PFSK-1 (cell line): ENCODE results near the gene NMS.

Experiments used
- FOXP2 ChIP-seq: optimal IDR thresholded peaks from 2 replicates; pipeline ENCODE3; 2011; ENCODE audit warnings: borderline replicate concordance, control low read depth, inconsistent platforms; ENCODE audit not compliant: insufficient read depth; ENCODE audit errors: extremely low read length, extremely low read depth
- POLR2AphosphoS5 ChIP-seq: IDR thresholded peaks from 2 replicates; pipeline ENCODE4 v1.6.1; 2012; ENCODE audit warnings: low read depth, mild to moderate bottlenecking, control low read depth, low read length, moderate library complexity
- REST ChIP-seq, 2 experiments: IDR thresholded peaks; 2 replicates each; pipeline versions ENCODE4 v1.6.1 to v1.8.0; 2011 to 2012; ENCODE audit warnings: low read depth in 2 of 2, low read length in 2 of 2, control low read depth in 1 of 2, inconsistent platforms in 1 of 2, mild to moderate bottlenecking in 1 of 2, moderate library complexity in 1 of 2; ENCODE audit not compliant: insufficient read depth in 1 of 2
- SIN3A ChIP-seq: IDR thresholded peaks from 2 replicates; pipeline ENCODE4 v1.6.1; 2012; ENCODE audit warnings: mild to moderate bottlenecking, low read length, moderate library complexity, borderline replicate concordance; ENCODE audit not compliant: insufficient read depth
- TAF1 ChIP-seq: IDR thresholded peaks from 2 replicates; pipeline ENCODE4 v1.6.1; 2012; ENCODE audit warnings: low read length, control low read depth, borderline replicate concordance; ENCODE audit not compliant: insufficient read depth

The NMS gene

GRCh38 chr2:100524331-100524730 is 54.0 kb downstream of the NMS start:
- TF ChIP-seq SIN3A (no peak), FOXP2 (no peak), REST (IDR thresholded peaks at IDR 0.05; ENCODE audit: insufficient read depth in 1 of 2, low read depth in 2 of 2, low read length in 2 of 2) (no peak), TAF1 (no peak), POLR2AphosphoS5 (no peak)

- TF ChIP-seq SIN3A (no peak), TAF1 (no peak), FOXP2 (no peak), REST (IDR thresholded peaks at IDR 0.05; ENCODE audit: insufficient read depth in 1 of 2, low read depth in 2 of 2, low read length in 2 of 2) (no peak), POLR2AphosphoS5 (no peak)
Measured at GRCh38 chr2:100526868-100527267, 56.6 kb downstream of the NMS start.

GRCh38 chr2:100527440-100528015 is 57.2 kb downstream of the NMS start:
- no peak for TF ChIP-seq SIN3A
- TF ChIP-seq POLR2AphosphoS5: no peak
- no peak for TF ChIP-seq TAF1
- TF ChIP-seq REST (IDR thresholded peaks at IDR 0.05; ENCODE audit: insufficient read depth in 1 of 2, low read depth in 2 of 2, low read length in 2 of 2): peak in 1 of 2 experiments; percentile 27; a peak in 1 of 4 replicates
- TF ChIP-seq FOXP2: no peak

- TF ChIP-seq FOXP2: no peak
- TF ChIP-seq POLR2AphosphoS5: no peak
- TF ChIP-seq SIN3A: no peak
Measured at GRCh38 chr2:100529176-100529575, 58.9 kb downstream of the NMS start.

GRCh38 chr2:100529900-100530299 is 59.6 kb downstream of the NMS start:
- no peak for TF ChIP-seq REST (IDR thresholded peaks at IDR 0.05; ENCODE audit: insufficient read depth in 1 of 2, low read depth in 2 of 2, low read length in 2 of 2)
- TF ChIP-seq TAF1: no peak
- TF ChIP-seq FOXP2: no peak
- no peak for TF ChIP-seq POLR2AphosphoS5
- TF ChIP-seq SIN3A: no peak
